ENCODE measurements around the gene RAMP3.

The RAMP3 gene

DNA sequence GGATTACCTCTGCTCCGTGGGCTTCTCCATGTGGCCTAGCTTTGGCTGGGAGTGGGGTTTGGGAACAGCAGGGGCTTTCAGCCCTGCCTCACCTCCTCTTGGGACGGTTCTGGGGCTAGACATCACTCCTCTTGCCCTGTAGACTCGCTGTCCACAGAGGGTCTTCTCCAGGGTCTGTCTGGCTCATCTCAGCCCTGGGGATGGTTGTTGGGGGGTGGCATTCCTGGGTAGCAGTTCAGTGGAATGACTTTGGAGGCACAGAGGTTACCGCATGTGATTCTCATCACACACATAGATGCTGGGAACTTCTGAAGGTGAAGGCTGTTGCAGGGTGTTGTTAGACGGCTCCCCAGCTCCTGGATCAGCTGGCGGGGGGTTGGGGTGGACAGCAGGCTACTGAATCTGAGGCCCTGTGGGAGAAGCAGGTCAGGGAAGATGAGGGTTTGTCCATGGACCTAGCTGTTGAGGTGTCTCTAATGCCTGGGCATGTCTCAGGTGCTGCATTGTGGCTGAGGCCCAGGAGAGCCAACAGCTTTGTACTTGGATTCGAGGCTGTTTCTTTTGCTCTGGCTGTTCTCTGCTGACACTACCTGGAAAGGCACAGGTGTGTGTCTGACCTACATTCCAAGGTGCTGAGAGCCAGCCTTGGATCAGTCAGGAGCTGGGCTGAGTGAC, 23.8 kb downstream of the RAMP3 start:
- DNase-seq, result no peak

DNA sequence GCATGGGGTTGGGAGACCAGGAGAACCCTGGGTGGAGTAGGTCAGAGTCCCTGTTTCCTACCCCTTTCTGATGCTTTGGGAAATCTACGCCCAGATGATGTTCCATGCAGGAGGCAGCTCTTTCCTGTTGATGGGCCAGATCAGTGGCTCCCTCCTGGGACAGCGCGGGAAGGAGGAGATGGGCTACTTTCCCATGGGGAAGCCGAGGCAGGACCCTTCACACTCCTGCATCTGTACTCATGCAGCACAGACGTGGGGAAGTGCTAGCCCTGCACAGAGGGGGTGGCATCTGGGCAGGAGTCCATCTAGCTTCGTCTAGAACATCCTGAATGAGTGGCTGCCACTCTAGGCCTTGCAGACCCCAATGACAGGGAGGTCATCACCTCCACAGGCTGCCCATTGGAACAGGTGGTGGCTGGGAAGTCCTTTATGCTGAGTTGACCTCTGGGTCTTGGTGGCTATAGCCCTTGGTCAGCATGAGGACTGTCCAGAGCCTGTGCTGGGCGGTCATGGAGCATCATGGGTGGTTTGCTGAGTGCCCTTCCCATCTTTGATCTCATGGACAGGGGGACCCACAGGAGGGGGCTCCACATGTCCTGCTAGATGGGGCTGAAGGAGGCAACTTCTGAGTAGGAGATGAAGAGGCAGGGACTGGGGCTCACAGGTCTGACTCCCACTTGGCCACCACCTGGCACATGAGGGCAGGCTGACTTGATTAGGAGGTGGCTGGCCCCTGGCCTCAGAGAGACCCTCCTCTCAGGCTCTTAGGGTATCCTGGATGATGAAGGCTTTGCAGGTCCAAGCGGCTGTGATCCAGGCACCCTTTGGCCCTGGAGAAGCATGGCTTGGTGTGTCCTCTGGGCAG, 24.6 kb downstream of the RAMP3 start:
- no peak for DNase-seq

DNA sequence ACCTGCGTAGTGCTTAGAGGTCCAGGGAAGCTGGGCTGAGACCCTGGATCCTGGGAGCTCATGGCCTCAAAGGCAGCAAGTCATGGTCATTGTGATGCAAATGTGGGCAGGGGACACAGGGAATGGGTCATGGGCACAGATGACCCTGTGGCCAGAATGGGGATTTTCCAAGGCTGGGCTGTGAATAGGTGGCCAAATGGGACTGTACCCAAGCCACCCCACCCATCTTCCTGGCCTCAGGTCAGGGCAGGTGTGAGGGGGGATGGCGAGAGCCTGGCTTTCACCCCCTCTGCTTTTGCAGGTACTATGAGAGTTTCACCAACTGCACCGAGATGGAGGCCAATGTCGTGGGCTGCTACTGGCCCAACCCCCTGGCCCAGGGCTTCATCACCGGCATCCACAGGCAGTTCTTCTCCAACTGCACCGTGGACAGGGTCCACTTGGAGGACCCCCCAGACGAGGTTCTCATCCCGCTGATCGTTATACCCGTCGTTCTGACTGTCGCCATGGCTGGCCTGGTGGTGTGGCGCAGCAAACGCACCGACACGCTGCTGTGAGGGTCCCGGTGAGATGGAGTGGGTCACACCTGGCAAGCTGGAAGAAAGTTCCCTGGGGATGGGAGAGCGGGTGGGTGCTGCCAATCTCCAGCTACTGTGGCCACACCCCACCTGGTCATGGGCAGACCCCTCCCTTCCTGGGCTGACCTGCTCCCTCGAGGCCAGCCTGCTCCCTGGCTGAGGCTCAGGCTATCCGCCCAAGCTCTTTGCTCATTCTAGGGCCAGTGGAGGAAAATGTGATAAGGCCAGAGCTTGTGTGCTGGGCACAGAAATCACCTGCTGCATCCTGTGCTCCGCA, 25.5 kb downstream of the RAMP3 start:
- DNase-seq, result no peak

DNA sequence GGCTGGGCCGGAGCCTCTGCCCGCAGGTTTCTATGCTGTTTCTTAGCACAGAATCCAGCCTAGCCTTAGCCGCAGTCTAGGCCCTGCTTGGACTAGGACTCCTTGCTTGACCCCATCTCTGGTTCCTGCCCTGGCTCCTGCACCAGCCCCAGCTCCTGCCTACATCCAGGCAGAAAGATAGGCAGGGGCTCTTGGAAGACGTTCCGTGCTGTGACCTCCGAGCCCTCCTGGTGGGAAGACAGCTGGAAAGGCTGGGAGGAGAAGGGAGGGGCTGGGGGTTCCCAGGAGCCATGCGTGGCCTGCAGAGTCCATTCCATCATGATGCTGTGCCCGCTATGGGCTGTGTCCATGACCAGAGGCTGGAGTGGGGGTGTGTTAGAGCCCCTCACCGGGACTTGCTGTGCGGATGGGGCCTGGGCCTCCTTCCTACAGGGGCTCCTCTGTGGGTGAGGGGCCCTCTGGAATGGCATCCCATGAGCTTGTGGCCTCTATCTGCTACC, 26.2 kb downstream of the RAMP3 start:
- no peak for DNase-seq

DNA sequence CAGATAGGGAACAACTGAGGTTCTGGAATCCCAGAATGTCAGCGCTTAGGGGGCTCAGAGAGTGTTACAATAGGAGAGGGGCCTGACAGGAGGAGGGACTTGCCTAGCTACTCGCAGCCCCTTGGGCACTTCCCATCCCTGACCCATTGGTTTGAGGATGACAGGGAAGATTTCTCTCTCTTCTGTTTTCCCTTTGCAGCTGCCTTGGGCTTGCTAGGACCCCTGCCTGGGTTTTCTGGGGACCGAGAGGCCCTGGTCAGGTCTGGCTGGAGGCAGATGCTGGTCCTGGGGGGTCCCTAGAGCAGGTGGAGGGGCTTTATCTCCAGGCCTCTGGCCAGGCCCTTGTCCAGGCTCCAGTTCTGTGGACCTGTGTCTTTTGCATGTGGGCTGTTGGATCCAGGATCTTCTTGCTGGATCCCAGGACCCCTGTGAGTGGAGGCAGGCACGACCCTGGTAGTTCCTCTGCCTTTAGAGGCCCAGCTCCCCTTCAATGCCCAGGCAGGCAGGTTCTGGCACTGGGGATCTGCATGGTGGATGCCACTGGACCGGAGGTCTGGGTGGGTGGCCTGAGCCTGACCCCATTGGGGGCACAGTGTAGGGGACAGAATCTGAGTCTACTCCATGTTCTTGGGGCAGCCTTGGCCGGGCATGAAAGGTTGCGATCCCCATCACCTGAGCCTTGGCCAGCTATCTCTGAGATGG, 26.9 kb downstream of the RAMP3 start:
- DNase-seq, result no peak

DNA sequence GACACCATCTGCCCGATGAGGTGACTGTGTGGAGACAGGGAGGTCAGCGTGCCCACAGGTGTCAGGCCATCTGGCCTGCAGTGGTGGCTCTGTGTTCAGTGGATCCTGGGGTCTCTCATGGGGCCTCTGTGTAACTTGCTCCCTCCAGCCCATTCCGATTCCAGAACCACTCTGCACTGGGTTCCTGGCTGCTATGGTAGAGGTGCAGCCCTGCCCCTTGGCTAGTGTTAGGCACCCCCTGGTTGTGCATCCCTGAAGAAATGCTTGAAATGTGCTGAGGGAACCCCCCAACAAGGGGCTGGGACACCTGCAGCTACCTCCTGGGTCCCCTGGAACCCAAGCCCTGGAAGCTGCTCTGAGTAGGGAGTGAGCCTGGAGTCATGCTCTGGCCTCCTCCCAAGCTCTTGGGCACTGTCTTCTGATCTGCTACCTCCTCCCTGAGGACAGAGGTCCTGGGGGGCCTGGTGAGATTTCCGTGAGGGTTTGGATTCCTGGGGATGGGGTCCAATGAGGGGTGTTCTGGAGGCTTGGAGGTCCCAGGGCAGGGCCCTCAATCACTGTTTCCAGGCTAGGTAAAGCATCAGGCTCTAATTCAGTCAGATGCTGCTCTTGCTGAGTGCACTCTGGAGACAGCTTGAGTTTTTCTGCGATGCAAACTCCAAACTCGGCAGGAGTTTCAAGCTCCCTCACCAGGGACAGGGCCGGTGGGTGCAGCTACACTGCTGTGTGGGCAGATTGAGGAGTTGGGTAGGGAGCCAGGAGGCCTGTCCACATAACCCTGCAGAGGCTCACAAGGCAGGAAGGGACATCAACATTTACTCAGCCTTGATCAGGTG, 27.7 kb downstream of the RAMP3 start:
- DNase-seq, result no peak

DNA sequence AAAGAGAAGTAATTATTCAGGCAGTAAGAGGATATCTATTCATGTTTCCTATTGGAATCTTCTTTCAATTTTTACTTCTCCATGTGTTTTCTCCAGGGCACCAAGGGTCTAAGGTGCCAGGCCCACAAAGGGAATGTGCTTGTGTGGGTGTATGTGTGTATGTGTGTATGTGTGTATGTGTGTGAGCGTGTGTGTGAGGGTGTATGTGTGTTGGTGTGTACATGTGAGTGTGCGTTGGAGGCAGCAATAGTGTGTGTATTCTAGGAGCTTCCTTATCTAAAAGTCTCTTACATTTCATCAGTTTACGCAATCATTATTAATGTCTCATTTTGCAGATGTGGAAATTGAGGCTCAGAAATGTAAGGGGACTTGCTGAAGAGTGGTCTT, 28.3 kb downstream of the RAMP3 start:
- no peak for DNase-seq

DNA sequence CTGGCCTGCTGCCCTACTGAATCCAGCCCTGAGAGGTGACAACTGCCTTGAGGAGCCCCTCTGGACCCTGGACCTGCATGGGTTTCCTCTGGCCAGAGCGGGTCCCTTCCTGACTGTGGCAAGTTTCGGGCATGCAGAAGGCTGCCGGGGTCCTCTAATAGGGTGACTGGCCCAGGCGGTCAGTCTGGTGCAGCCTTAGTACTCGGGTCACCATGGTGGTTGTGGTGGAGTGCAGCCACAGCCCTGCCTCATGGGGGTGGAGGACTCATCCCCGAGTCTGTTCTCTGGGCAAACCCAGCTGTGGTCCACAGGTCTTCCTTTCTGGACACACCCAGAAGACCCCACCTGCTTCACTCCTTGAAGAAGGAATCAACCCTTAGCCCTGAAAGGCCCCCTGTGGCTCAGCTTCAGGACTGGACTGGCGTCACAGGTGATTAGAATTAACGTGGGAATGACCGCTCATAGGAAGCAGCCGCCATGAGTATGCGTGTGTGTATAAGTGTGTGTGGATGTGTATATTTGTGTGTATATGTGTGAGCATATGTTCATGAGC, 28.7 kb downstream of the RAMP3 start:
- DNase-seq, result no peak

DNA sequence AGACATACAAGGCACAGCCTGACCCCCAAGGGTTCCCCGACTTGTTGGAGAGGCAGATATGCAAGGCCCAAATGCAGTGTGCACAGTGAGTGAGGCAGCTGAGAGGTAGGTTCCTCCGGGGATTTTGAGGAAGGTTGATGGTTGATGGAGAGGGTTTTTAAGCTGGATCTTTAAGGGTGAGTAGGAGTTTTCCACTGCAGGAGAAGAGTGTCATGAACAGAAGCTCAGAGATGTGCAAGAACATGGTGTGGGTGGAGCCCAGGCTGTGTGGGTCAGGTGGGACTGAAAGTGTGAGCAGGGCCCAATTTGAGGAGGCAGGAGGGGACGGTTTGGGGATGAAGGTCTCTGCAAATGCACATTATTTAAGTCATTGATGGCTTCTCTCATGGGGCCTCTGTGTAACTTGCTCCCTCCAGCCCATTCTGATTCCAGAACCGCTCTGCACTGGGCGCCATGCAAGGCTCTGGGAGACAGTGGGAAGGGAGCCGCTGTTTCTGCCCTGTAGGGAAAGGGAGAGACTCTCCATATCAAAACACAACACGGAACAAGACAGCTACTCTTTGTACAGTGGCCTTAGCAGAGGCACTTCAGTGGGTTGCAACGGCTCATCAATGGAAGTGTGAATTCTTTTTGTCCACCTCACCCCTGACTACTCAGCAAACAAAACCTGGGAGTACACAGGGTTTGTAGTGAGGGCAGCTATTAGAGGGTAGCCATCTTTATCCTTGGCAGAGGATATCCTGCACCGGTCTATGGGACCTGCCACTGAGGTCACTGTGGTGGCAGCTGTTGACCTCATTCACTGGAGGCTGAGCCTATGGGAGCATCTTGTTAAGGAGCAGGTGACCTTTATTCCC, 29.7 kb downstream of the RAMP3 start:
- no peak for DNase-seq

DNA sequence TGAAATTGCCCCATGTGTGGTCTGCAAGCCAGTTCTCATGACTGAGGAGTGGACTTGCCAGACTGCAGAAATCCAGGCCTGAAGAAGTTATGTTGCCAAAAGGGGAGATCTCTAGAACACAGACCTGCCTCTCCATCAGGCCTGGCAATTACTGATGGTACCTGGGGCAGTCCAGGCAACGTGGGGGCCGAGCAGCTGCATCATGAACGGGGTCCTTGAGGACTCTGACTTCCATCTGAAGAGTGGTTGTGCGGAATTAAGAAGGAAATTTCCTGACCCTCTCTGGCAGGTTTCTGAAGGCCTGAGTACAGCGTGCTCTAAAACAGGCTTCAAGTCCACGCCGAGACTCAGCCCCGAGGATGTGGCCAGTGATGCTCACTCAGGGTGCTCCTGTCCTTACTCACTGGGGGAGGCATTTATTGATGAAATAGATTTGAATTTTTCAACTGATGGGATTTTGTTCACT, 30.4 kb downstream of the RAMP3 start:
- no peak for DNase-seq

DNA sequence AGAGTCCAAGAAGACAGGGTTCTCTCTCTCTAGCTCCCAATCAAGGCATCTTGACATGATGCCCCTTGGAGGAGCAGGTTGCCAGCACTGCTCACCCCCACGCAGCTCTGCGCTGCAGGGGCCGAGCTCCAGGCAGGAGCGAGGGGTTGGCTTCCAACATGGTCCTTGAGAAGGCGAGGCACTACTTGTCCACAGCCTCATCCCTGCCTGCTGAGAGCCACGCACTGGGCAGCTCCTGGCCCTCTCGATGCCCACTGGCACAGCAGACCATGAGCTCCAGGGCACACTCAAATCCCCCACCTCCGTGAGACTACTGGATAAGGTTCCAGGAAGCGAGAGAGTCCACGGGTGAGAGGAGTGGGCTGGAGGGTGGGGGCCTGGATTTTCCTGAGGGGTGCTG, 31.1 kb downstream of the RAMP3 start:
- DNase-seq, result no peak

DNA sequence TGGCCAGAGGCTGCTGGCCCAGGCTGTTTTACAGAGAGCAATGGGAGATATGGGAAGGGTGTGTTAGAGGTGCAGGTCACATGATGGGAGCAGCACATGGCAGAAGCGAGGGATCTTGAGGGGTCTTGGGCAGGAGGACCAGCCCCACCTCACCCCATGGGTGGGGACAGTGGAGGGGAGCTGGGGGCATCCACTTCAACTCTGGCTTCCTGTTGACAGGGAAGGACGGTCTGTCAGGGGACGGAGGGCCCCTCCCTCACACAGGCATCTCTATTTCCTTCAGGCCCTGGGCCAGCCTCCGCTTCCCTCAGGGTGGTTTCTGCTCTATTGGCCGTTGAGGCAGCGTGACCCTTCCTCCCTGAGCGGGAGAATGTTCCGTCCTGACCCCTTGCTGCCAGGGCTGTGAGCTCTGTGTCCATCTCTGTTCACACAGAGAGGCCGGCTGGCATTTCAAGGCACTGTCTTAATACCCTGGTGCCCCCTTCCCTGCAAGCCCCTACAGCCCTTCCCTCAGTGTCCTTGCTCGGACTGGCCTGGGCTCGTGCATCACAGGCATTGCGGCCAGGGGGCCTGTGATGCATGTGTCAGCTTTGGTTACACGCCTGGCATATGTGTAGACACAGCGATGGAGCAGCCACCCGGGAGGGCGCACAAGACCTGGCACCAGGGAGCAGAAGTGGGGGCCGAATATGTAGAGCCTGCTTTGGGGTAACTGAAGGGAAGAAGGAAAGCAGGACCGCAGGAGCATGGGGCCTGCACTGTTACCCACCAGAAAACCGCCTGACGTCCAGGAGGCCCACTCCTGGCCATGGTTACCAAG, 31.8 kb downstream of the RAMP3 start:
- no peak for DNase-seq

DNA sequence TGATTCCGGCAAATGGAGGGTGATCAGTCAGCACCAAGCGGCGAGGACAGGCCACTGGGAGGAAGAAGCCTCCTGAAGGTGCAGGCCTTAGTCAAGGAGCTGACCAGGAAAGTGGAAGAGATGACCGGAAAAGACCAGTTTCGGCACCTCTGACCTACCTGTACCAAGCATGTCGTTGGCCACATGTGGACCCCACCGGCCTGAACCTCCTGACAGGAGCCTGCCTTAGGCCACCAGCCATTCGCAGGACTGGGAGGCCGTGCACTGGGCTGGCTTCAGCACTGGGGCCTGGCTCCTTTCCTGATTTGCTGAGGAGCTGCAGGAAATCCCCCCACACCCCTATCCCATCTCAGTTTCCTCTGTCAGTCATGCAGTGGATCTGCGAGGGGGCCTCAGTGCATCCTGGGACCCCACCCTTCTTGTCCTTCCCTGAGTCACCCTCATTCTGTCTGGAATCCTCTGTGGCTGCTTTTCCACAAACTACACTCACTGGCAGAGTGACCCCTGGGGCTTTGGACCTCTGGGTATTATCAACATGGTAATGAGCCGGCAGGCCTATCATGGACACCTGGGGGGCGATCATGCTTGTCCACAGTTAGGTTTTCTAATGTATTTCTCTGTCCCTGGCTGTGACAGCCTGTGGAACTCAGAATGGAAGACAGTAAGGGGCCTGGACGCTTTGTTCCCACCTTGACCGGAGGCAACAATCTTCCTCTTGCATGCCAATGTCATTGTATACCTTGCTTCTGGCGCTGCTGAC, 33.0 kb downstream of the RAMP3 start:
- DNase-seq, result no peak

DNA sequence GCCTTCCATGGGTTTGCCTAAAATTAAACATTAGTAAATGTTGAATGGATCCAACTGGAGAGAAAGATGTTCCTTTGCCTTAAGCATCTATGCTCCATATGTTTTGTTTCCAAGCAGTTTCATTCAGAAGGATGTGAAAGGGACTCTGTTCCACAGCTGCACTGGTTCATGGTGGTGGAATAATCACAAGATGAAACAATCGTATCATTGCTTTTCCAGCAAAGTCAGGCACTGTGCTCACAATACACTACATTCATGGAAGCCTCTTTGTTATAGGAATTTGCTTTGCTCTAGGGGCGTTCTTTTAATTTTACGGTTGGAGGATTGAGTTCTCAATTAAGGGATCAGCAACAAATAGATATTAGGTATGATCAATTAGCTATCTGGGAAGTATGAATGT, 33.8 kb downstream of the RAMP3 start:
- DNase-seq, result no peak

DNA sequence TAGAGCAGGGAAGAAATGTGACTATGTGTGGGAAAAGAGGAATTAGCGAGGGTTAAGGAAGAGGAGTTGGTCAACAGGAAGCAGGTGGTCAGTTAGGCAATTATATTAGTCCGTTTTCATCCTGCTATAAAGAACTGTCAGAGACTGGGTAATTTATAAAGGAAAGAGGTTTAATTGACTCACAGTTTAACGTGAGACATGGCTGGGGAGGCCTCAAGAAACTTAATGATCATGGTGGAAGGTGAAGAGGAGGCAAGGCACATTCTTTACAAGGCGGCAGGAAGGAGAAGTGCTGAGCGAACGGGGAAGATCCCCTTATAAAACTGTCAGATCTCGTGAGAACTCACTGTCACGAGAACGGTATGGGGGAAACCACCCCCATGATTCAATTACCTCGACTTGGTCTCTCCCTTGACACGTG, 35.0 kb downstream of the RAMP3 start:
- no peak for DNase-seq

DNA sequence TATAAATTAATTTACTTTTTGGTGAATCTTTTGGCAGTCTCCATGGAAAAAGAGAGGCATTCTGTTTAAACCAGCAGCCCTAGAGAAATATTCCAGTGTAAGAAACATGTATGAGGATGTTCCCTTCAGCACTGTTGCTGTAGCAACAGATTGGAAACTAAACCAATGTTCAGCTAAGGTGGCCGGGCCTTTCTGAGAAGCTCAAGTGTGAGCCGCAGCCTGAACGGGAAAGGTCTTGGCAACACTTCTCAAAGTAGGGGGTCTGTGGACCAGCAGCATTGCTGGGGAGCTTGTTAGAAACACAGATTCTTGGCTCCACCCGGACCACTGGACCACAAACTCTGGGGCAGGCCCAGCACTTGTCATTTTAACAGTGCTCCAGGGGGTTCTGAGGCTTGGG, 36.2 kb downstream of the RAMP3 start:
- no peak for DNase-seq

DNA sequence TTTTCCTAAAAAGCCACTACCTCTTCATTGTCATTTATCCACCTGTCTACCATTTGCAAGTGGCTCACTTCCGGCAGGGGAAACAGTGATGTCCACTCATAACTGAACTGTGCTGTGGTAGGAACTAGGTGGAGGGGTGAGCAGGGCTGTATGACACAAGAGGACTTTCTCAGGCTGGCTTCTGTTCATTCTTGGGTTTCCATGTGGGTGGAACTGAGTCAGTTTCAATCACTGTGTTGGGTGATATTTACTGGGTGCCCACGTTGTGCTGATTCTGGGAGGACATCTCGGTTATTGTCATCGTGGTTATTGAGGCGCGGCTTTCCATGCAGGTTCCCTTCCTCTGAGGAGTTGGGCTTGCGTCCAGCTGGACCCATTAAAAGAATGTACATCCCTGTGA, 38.8 kb downstream of the RAMP3 start:
- DNase-seq, result no peak

DNA sequence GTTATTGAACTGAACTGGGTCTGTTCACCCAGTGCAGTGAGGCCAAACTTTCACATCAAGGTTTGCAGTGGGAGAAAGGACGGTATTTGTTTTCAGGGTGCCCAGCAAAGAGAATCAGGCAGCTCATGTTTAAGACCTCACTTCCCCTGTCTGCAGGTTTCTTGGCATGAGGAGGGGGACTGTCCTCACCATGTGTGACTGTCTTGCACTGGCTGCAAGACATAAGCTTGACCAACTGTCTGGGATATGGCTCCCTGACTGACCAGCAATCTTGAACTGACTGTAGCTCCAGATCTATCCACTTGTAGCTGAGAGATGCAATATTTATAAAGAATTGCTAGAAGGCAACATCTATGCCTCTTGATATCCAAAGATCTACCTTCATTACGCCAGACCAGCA, 39.9 kb downstream of the RAMP3 start:
- no peak for DNase-seq

DNA sequence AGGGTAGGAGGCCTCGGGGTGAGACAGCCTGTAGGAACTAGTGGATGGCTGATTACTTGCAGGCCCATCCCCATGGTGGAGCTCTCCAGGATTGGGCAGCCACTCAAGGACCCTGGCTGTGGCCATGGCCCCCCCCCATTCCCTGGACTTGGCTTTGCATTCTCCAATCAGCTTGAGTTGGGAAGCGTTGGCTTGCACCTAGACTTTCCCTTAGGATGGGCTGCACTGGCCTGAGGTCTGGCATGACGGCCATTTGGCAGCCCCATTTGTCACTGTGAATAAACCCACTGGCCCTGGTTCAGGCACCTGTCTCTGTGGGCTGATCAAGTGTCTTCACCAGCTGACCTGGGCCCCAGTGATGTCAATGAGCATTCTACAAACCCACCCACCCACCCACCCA, 41.4 kb downstream of the RAMP3 start:
- no peak for DNase-seq

All from CD4-positive, alpha-beta T cell treated with Interleukin-17A for 1 hour (primary cell).